Measurements from ENCODE around the gene ENO2.

ENO2 gene

DNA sequence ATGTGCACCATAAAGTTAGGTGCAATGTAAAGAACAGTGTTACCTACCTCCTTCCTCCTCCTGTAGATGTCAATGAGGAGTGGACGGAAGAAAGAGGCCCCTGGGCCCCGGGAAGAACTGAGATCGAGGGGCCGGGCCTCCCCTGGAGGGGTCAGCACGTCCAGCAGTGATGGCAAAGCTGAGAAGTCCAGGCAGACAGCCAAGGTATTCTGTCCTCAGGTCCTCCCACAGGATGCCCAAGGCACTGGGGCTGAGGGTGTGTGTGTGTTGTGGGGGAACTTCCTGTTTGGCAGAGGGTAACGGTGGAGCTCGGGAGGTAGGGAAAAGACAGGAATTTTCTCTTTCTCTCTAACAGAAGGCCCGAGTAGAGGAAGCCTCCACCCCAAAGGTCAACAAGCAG lies 19.7 kb downstream of the ENO2 start:
- Histone ChIP-seq H3K4me3 (ENCODE audit: low read length) (no peak overlapping the region), H3K36me3 (ENCODE audit: control insufficient read depth, insufficient read depth, low read length) (peaks cover 18% of the 10 kb centered on the region), H3K9ac (ENCODE audit: low read length) (no peak overlapping the region), H3K4me1 (ENCODE audit: control insufficient read depth, insufficient read depth, low read length) (peaks cover 33% of the 10 kb centered on the region), H3K27ac (ENCODE audit: low read depth, low read length) (peak overlapping the region; percentile 4), H3K27me3 (ENCODE audit: control insufficient read depth, insufficient read depth, low read length) (no peaks in the 10 kb centered on the region)

DNA sequence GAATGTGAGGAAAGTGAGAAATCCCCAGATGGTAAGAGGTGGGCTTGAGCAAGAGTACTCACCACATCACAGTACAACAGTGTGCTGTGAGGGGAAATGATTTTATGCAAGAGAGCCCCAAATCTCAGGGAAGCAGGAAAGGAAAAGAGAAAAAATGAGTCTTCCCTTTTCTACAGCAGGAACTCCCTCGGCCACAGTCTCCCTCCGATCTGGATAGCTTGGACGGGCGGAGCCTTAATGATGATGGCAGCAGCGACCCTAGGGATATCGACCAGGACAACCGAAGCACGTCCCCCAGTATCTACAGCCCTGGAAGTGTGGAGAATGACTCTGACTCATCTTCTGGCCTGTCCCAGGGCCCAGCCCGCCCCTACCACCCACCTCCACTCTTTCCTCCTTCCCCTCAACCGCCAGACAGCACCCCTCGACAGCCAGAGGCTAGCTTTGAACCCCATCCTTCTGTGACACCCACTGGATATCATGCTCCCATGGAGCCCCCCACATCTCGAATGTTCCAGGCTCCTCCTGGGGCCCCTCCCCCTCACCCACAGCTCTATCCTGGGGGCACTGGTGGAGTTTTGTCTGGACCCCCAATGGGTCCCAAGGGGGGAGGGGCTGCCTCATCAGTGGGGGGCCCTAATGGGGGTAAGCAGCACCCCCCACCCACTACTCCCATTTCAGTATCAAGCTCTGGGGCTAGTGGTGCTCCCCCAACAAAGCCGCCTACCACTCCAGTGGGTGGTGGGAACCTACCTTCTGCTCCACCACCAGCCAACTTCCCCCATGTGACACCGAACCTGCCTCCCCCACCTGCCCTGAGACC lies 21.2 kb downstream of the ENO2 start:
- Histone ChIP-seq H3K4me3 (ENCODE audit: low read length) (no peak overlapping the region), H3K9ac (ENCODE audit: low read length) (no peak overlapping the region), H3K27ac (ENCODE audit: low read depth, low read length) (no peak overlapping the region), H3K4me1 (ENCODE audit: control insufficient read depth, insufficient read depth, low read length) (peaks cover 25% of the 10 kb centered on the region), H3K27me3 (ENCODE audit: control insufficient read depth, insufficient read depth, low read length) (no peaks in the 10 kb centered on the region), H3K36me3 (ENCODE audit: control insufficient read depth, insufficient read depth, low read length) (peaks cover 22% of the 10 kb centered on the region)

DNA sequence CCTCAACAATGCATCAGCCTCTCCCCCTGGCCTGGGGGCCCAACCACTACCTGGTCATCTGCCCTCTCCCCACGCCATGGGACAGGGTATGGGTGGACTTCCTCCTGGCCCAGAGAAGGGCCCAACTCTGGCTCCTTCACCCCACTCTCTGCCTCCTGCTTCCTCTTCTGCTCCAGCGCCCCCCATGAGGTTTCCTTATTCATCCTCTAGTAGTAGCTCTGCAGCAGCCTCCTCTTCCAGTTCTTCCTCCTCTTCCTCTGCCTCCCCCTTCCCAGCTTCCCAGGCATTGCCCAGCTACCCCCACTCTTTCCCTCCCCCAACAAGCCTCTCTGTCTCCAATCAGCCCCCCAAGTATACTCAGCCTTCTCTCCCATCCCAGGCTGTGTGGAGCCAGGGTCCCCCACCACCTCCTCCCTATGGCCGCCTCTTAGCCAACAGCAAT lies 21.8 kb downstream of the ENO2 start:
- Histone ChIP-seq H3K27me3 (ENCODE audit: control insufficient read depth, insufficient read depth, low read length) (no peaks in the 10 kb centered on the region), H3K9ac (ENCODE audit: low read length) (no peak overlapping the region), H3K4me1 (ENCODE audit: control insufficient read depth, insufficient read depth, low read length) (peaks cover 20% of the 10 kb centered on the region), H3K4me3 (ENCODE audit: low read length) (no peak overlapping the region), H3K36me3 (ENCODE audit: control insufficient read depth, insufficient read depth, low read length) (peaks cover 28% of the 10 kb centered on the region), H3K27ac (ENCODE audit: low read depth, low read length) (no peak overlapping the region)

DNA sequence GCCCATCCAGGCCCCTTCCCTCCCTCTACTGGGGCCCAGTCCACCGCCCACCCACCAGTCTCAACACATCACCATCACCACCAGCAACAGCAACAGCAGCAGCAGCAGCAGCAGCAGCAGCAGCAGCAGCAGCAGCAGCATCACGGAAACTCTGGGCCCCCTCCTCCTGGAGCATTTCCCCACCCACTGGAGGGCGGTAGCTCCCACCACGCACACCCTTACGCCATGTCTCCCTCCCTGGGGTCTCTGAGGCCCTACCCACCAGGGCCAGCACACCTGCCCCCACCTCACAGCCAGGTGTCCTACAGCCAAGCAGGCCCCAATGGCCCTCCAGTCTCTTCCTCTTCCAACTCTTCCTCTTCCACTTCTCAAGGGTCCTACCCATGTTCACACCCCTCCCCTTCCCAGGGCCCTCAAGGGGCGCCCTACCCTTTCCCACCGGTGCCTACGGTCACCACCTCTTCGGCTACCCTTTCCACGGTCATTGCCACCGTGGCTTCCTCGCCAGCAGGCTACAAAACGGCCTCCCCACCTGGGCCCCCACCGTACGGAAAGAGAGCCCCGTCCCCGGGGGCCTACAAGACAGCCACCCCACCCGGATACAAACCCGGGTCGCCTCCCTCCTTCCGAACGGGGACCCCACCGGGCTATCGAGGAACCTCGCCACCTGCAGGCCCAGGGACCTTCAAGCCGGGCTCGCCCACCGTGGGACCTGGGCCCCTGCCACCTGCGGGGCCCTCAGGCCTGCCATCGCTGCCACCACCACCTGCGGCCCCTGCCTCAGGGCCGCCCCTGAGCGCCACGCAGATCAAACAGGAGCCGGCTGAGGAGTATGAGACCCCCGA lies 22.5 kb downstream of the ENO2 start:
- H3K36me3 ChIP-seq (ENCODE audit: control insufficient read depth, insufficient read depth, low read length): peaks cover 32% of the 10 kb centered on the region
- H3K4me1 ChIP-seq (ENCODE audit: control insufficient read depth, insufficient read depth, low read length): peaks cover 20% of the 10 kb centered on the region
- peak overlapping the region; percentile 96 for H3K27ac ChIP-seq (ENCODE audit: low read depth, low read length)
- no peaks in the 10 kb centered on the region for H3K27me3 ChIP-seq (ENCODE audit: control insufficient read depth, insufficient read depth, low read length)
- peak overlapping the region; percentile 78 for H3K4me3 ChIP-seq (ENCODE audit: low read length)
- peak overlapping the region; percentile 49 for H3K9ac ChIP-seq (ENCODE audit: low read length)

DNA sequence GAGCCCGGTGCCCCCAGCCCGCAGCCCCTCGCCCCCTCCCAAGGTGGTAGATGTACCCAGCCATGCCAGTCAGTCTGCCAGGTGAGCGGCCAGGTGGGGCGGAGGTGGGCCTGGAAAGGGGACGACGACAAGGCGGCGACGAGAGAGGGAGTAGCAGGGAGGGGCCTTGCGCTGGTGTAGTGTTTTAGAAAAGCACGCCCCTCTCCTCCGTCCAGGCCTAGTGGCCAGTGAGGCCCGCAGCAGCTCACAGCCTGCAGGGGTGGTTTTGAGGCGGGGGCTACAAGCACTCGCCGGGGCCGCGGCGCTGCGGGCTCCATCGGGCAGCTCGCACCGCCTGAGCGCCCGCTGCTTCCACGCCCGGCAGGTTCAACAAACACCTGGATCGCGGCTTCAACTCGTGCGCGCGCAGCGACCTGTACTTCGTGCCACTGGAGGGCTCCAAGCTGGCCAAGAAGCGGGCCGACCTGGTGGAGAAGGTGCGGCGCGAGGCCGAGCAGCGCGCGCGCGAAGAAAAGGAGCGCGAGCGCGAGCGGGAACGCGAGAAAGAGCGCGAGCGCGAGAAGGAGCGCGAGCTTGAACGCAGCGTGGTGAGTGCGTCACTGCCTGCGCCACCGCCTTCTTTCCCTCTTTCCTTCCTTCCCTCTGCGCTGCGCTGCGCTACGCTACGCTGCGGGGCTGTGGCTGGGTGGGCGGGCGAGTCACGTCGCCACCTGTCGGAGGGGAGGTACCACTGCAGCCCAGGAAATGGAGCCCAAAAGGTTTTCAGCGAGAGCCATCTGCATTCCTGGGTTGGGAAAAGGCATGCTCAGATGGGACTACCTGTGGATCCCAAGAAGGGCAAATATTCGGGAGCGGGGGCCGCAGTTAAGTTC lies 23.3 kb downstream of the ENO2 start:
- Histone ChIP-seq H3K27ac (ENCODE audit: low read depth, low read length) (peak overlapping the region; percentile 96), H3K27me3 (ENCODE audit: control insufficient read depth, insufficient read depth, low read length) (no peaks in the 10 kb centered on the region), H3K9ac (ENCODE audit: low read length) (peak overlapping the region; percentile 60), H3K4me1 (ENCODE audit: control insufficient read depth, insufficient read depth, low read length) (peaks cover 17% of the 10 kb centered on the region), H3K4me3 (ENCODE audit: low read length) (peak overlapping the region; percentile 78), H3K36me3 (ENCODE audit: control insufficient read depth, insufficient read depth, low read length) (peaks cover 32% of the 10 kb centered on the region)

GRCh38 chr12:6938353-6939190 lies 24.2 kb downstream of the ENO2 start:
- Histone ChIP-seq H3K27me3 (ENCODE audit: control insufficient read depth, insufficient read depth, low read length) (no peaks in the 10 kb centered on the region), H3K4me3 (ENCODE audit: low read length) (peak overlapping the region; percentile 7), H3K9ac (ENCODE audit: low read length) (peak overlapping the region; percentile 4), H3K36me3 (ENCODE audit: control insufficient read depth, insufficient read depth, low read length) (peaks cover 32% of the 10 kb centered on the region), H3K4me1 (ENCODE audit: control insufficient read depth, insufficient read depth, low read length) (peaks cover 20% of the 10 kb centered on the region), H3K27ac (ENCODE audit: low read depth, low read length) (peak overlapping the region; percentile 56)

- Histone ChIP-seq H3K4me3 (ENCODE audit: low read length) (no peak overlapping the region), H3K9ac (ENCODE audit: low read length) (peak overlapping the region; percentile 4), H3K4me1 (ENCODE audit: control insufficient read depth, insufficient read depth, low read length) (peaks cover 20% of the 10 kb centered on the region), H3K36me3 (ENCODE audit: control insufficient read depth, insufficient read depth, low read length) (peaks cover 32% of the 10 kb centered on the region), H3K27me3 (ENCODE audit: control insufficient read depth, insufficient read depth, low read length) (no peaks in the 10 kb centered on the region), H3K27ac (ENCODE audit: low read depth, low read length) (peak overlapping the region; percentile 49)
Observed at GRCh38 chr12:6939191-6939540, 24.8 kb downstream of the ENO2 start.

GRCh38 chr12:6941267-6941666 lies 26.9 kb downstream of the ENO2 start:
- H3K9ac ChIP-seq (ENCODE audit: low read length): no peak overlapping the region
- H3K4me3 ChIP-seq (ENCODE audit: low read length): no peak overlapping the region
- H3K4me1 ChIP-seq (ENCODE audit: control insufficient read depth, insufficient read depth, low read length): peaks cover 28% of the 10 kb centered on the region
- no peaks in the 10 kb centered on the region for H3K27me3 ChIP-seq (ENCODE audit: control insufficient read depth, insufficient read depth, low read length)
- H3K27ac ChIP-seq (ENCODE audit: low read depth, low read length): no peak overlapping the region
- H3K36me3 ChIP-seq (ENCODE audit: control insufficient read depth, insufficient read depth, low read length): peaks cover 16% of the 10 kb centered on the region

- H3K27ac ChIP-seq (ENCODE audit: low read depth, low read length): no peak overlapping the region
- H3K4me3 ChIP-seq (ENCODE audit: low read length): no peak overlapping the region
- no peaks in the 10 kb centered on the region for H3K27me3 ChIP-seq (ENCODE audit: control insufficient read depth, insufficient read depth, low read length)
- no peak overlapping the region for H3K9ac ChIP-seq (ENCODE audit: low read length)
- peaks cover 28% of the 10 kb centered on the region for H3K4me1 ChIP-seq (ENCODE audit: control insufficient read depth, insufficient read depth, low read length)
- peaks cover 16% of the 10 kb centered on the region for H3K36me3 ChIP-seq (ENCODE audit: control insufficient read depth, insufficient read depth, low read length)
Observed at GRCh38 chr12:6941782-6942181, 27.4 kb downstream of the ENO2 start.

GRCh38 chr12:6942331-6942665 lies 27.9 kb downstream of the ENO2 start:
- H3K4me3 ChIP-seq (ENCODE audit: low read length): no peak overlapping the region
- H3K36me3 ChIP-seq (ENCODE audit: control insufficient read depth, insufficient read depth, low read length): peaks cover 16% of the 10 kb centered on the region
- H3K9ac ChIP-seq (ENCODE audit: low read length): no peak overlapping the region
- peak overlapping the region; percentile 97 for H3K27ac ChIP-seq (ENCODE audit: low read depth, low read length)
- no peaks in the 10 kb centered on the region for H3K27me3 ChIP-seq (ENCODE audit: control insufficient read depth, insufficient read depth, low read length)
- peaks cover 28% of the 10 kb centered on the region for H3K4me1 ChIP-seq (ENCODE audit: control insufficient read depth, insufficient read depth, low read length)

DNA sequence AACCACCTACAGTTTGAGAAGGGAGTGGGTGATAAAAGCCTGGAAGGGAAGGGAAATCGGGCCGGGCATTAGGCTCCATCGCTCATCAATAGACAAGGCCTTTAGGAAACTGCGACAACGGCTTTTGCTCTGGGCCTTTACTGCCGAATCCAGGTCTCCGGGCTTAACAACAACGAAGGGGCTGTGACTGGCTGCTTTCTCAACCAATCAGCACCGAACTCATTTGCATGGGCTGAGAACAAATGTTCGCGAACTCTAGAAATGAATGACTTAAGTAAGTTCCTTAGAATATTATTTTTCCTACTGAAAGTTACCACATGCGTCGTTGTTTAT lies 29.0 kb downstream of the ENO2 start:
- peaks cover 16% of the 10 kb centered on the region for H3K36me3 ChIP-seq (ENCODE audit: control insufficient read depth, insufficient read depth, low read length)
- H3K4me3 ChIP-seq (ENCODE audit: low read length): peak overlapping the region; percentile 76
- H3K27me3 ChIP-seq (ENCODE audit: control insufficient read depth, insufficient read depth, low read length): no peaks in the 10 kb centered on the region
- H3K27ac ChIP-seq (ENCODE audit: low read depth, low read length): peak overlapping the region; percentile 97
- peaks cover 26% of the 10 kb centered on the region for H3K4me1 ChIP-seq (ENCODE audit: control insufficient read depth, insufficient read depth, low read length)
- H3K9ac ChIP-seq (ENCODE audit: low read length): peak overlapping the region; percentile 89
